ENCODE results near the gene FBXO24.

GRCh38 chr7:100626055-100626454 lies 39.9 kb downstream of the FBXO24 start:
- TF ChIP-seq CTCF (IDR thresholded peaks at IDR 0.05): no peak
- TF ChIP-seq POLR2A (IDR thresholded peaks at IDR 0.05): no peak

All from heart left ventricle (tissue), 13 donors.